WTC11 (cell line): Measurements from ENCODE around the gene AFF3. TPM values are rescaled to one million over a fixed set of nuclear protein-coding genes. Genes with fewer than 3 reads are reported as not detected.

Experiments
- ATAC-seq: fragments of 200-7000 bp; cut with Tn5 transposase; 2 replicates; pipeline ENCODE4 v1.10.0; 2021; ENCODE audit warnings: mild to moderate bottlenecking, moderate library complexity
- CTCF ChIA-PET: fragments of 300-600 bp; sonication (Branson Sonifier 250); formaldehyde crosslinking; loops from one replicate; lab custom pipeline; 2021; ENCODE audit warnings: antibody characterized with exemption; lab: Charles Lee
- POLR2A ChIA-PET: fragments of 350-600 bp; sonication (Branson Sonifier 250); formaldehyde crosslinking; loops from one replicate; lab custom pipeline; 2021; ENCODE audit warnings: antibody characterized with exemption; lab: Charles Lee
- DNase-seq: peaks from one replicate; pipeline ENCODE4 v3.0.0; 2021; ENCODE audit warnings: low spot score
- H3K27ac Mint-ChIP-seq: 2 replicates; pipeline ENCODE4 v1.8.0; 2021; ENCODE audit warnings: mixed read lengths
- H3K27me3 Mint-ChIP-seq: 2 replicates; pipeline ENCODE4 v1.8.0; 2021; ENCODE audit warnings: low read depth, mild to moderate bottlenecking, moderate library complexity, mixed read lengths
- H3K36me3 Mint-ChIP-seq: 2 replicates; pipeline ENCODE4 v1.8.0; 2021; ENCODE audit warnings: mixed read lengths
- H3K4me1 Mint-ChIP-seq: 2 replicates; pipeline ENCODE4 v1.8.0; 2022; ENCODE audit warnings: mixed read lengths
- H3K4me3 Mint-ChIP-seq: 2 replicates; pipeline ENCODE4 v1.8.0; 2021; ENCODE audit warnings: mild to moderate bottlenecking, moderate library complexity, mixed read lengths
- H3K9me3 Mint-ChIP-seq: 2 replicates; pipeline ENCODE4 v1.8.0; 2021; ENCODE audit warnings: mixed read lengths
- CREM ChIP-seq: sonication (generic); formaldehyde crosslinking; IDR thresholded peaks from 2 replicates; pipeline ENCODE4 v1.8.1; 2022; ENCODE audit warnings: mild to moderate bottlenecking, missing genetic modification reagents, moderate library complexity
- ELF4 ChIP-seq: sonication (generic); formaldehyde crosslinking; IDR thresholded peaks from 2 replicates; pipeline ENCODE4 v1.8.1; 2022; ENCODE audit warnings: low read depth, mild to moderate bottlenecking, moderate library complexity, missing genetic modification reagents
- ETV6 ChIP-seq: sonication (generic); formaldehyde crosslinking; IDR thresholded peaks from 2 replicates; pipeline ENCODE4 v1.8.1; 2022; ENCODE audit warnings: mild to moderate bottlenecking, missing genetic modification reagents
- FOXK1 ChIP-seq: sonication (generic); formaldehyde crosslinking; IDR thresholded peaks from 2 replicates; pipeline ENCODE4 v1.8.0; 2022; ENCODE audit warnings: mild to moderate bottlenecking, moderate library complexity, missing genetic modification reagents
- GRHL2 ChIP-seq: fragments of 250-450 bp; sonication (Bioruptor Pico); IDR thresholded peaks from 2 replicates; pipeline ENCODE4 v1.8.0; 2022; ENCODE audit warnings: mild to moderate bottlenecking, moderate library complexity; ENCODE audit not compliant: insufficient replicate concordance, severe bottlenecking
- IRF2 ChIP-seq: sonication (generic); formaldehyde crosslinking; IDR thresholded peaks from 2 replicates; pipeline ENCODE4 v1.8.0; 2022; ENCODE audit warnings: low read depth, missing genetic modification reagents, borderline replicate concordance
- JUN ChIP-seq: sonication (generic); formaldehyde crosslinking; IDR thresholded peaks from 2 replicates; pipeline ENCODE4 v1.8.0; 2023; ENCODE audit warnings: mild to moderate bottlenecking, missing genetic modification reagents
- KAT7 ChIP-seq: sonication (generic); formaldehyde crosslinking; IDR thresholded peaks from 2 replicates; pipeline ENCODE4 v1.8.1; 2023; ENCODE audit warnings: missing genetic modification reagents, mild to moderate bottlenecking, borderline replicate concordance
- MYBL2 ChIP-seq: sonication (generic); formaldehyde crosslinking; IDR thresholded peaks from 2 replicates; pipeline ENCODE4 v1.8.1; 2023; ENCODE audit warnings: mild to moderate bottlenecking, moderate library complexity, missing genetic modification reagents
- NFYB ChIP-seq: sonication (generic); formaldehyde crosslinking; conservative IDR thresholded peaks from 2 replicates; pipeline ENCODE4 v1.8.0; 2022; ENCODE audit warnings: low read depth, missing genetic modification reagents
- NR1H2 ChIP-seq: sonication (generic); formaldehyde crosslinking; IDR thresholded peaks from 2 replicates; pipeline ENCODE4 v1.9.0; 2021; ENCODE audit warnings: mild to moderate bottlenecking, moderate library complexity, missing genetic modification reagents
- NR3C1 ChIP-seq: sonication (generic); formaldehyde crosslinking; conservative IDR thresholded peaks from 2 replicates; pipeline ENCODE4 v1.8.1; 2023; ENCODE audit warnings: low read depth, mild to moderate bottlenecking, missing genetic modification reagents
- RELA ChIP-seq: sonication (generic); formaldehyde crosslinking; IDR thresholded peaks from 2 replicates; pipeline ENCODE4 v1.8.1; 2022; ENCODE audit warnings: missing genetic modification reagents, mild to moderate bottlenecking, borderline replicate concordance
- SP1 ChIP-seq: sonication (generic); formaldehyde crosslinking; conservative IDR thresholded peaks from 2 replicates; pipeline ENCODE4 v1.8.1; 2022; ENCODE audit warnings: missing genetic modification reagents
- TEAD1 ChIP-seq: sonication (generic); formaldehyde crosslinking; IDR thresholded peaks from 2 replicates; pipeline ENCODE4 v1.8.0; 2022; ENCODE audit warnings: mild to moderate bottlenecking, missing genetic modification reagents
- TP53 ChIP-seq: sonication (generic); formaldehyde crosslinking; IDR thresholded peaks from 2 replicates; pipeline ENCODE4 v1.8.1; 2023; ENCODE audit warnings: mild to moderate bottlenecking, missing genetic modification reagents
- ZNF232 ChIP-seq: sonication (generic); formaldehyde crosslinking; IDR thresholded peaks from 2 replicates; pipeline ENCODE4 v1.8.0; 2022; ENCODE audit warnings: mild to moderate bottlenecking, missing genetic modification reagents
- ZNF317 ChIP-seq: sonication (generic); formaldehyde crosslinking; IDR thresholded peaks from 2 replicates; pipeline ENCODE4 v1.8.1; 2023; ENCODE audit warnings: low read depth, mild to moderate bottlenecking, moderate library complexity, missing genetic modification reagents, borderline replicate concordance
- total RNA-seq: library from RNA; stranded (reverse); gene quantifications from 3 replicates; pipeline ENCODE4 v1.2.3, GENCODE V29; 2021
- TF ChIP-seq, protein P1 (sequence below): sonication (generic); formaldehyde crosslinking; IDR thresholded peaks from 2 replicates; pipeline ENCODE4 v1.8.0; 2023; ENCODE audit warnings: missing genetic modification reagents, mild to moderate bottlenecking, borderline replicate concordance
- TF ChIP-seq, protein P2 (sequence below): fragments of 250-450 bp; sonication (Bioruptor Pico); IDR thresholded peaks from 2 replicates; pipeline ENCODE4 v1.9.0; 2021; ENCODE audit warnings: moderate library complexity, mild to moderate bottlenecking, inconsistent platforms, borderline replicate concordance
- TF ChIP-seq, protein P3 (sequence below): sonication (generic); formaldehyde crosslinking; IDR thresholded peaks from 2 replicates; pipeline ENCODE4 v1.8.1; 2022; ENCODE audit warnings: missing genetic modification reagents, borderline replicate concordance
- TF ChIP-seq, protein P4 (sequence below): sonication (generic); formaldehyde crosslinking; IDR thresholded peaks from 2 replicates; pipeline ENCODE4 v1.8.0; 2023; ENCODE audit warnings: mild to moderate bottlenecking, missing genetic modification reagents

The AFF3 gene
- total RNA-seq, 1 experiment from 2014 or later = 1.2 TPM

DNA sequence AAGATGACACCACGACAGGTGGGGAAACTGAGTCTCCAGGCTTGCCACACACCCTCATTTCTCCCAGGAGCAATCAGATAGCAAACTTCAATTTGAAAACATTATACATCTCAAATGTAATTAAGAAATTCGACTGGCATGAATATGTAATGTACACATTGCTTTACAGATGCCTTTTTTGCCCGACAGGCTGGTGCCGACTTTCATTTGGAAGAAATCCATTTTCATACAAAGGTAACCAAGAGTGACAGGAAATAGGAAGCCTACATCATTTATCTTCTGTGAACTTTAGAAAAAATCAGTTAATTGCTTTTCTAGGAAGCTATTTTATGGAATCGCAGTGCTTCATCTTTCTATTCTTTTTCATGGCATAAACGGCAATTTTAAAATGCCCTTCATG lies 140.3 kb downstream of the AFF3 start:
- ChIA-PET POLR2A (no interaction called here), CTCF (no interaction called here)
- Mint-ChIP-seq H3K27ac (no peak overlapping the region), H3K4me1 (no peaks in the 10 kb centered on the region), H3K27me3 (no peaks in the 10 kb centered on the region), H3K9me3 (no peaks in the 10 kb centered on the region), H3K4me3 (no peak overlapping the region), H3K36me3 (no peaks in the 10 kb centered on the region)
- ATAC-seq (no peak), DNase-seq (no peak)
- no peak for TF ChIP-seq NR3C1 (CRISPR knock-in tag)
- TF ChIP-seq GRHL2 (CRISPR knock-in tag) = no peak
- TF ChIP-seq, protein P1, sequence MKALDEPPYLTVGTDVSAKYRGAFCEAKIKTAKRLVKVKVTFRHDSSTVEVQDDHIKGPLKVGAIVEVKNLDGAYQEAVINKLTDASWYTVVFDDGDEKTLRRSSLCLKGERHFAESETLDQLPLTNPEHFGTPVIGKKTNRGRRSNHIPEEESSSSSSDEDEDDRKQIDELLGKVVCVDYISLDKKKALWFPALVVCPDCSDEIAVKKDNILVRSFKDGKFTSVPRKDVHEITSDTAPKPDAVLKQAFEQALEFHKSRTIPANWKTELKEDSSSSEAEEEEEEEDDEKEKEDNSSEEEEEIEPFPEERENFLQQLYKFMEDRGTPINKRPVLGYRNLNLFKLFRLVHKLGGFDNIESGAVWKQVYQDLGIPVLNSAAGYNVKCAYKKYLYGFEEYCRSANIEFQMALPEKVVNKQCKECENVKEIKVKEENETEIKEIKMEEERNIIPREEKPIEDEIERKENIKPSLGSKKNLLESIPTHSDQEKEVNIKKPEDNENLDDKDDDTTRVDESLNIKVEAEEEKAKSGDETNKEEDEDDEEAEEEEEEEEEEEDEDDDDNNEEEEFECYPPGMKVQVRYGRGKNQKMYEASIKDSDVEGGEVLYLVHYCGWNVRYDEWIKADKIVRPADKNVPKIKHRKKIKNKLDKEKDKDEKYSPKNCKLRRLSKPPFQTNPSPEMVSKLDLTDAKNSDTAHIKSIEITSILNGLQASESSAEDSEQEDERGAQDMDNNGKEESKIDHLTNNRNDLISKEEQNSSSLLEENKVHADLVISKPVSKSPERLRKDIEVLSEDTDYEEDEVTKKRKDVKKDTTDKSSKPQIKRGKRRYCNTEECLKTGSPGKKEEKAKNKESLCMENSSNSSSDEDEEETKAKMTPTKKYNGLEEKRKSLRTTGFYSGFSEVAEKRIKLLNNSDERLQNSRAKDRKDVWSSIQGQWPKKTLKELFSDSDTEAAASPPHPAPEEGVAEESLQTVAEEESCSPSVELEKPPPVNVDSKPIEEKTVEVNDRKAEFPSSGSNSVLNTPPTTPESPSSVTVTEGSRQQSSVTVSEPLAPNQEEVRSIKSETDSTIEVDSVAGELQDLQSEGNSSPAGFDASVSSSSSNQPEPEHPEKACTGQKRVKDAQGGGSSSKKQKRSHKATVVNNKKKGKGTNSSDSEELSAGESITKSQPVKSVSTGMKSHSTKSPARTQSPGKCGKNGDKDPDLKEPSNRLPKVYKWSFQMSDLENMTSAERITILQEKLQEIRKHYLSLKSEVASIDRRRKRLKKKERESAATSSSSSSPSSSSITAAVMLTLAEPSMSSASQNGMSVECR (CRISPR knock-in tag) = no peak
- TF ChIP-seq MYBL2 (CRISPR knock-in tag) = no peak
- TF ChIP-seq CREM (CRISPR knock-in tag) = no peak
- TF ChIP-seq, protein P2, sequence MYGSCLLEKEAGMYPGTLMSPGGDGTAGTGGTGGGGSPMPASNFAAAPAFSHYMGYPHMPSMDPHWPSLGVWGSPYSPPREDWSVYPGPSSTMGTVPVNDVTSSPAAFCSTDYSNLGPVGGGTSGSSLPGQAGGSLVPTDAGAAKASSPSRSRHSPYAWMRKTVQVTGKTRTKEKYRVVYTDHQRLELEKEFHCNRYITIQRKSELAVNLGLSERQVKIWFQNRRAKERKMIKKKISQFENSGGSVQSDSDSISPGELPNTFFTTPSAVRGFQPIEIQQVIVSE (CRISPR knock-in tag) = no peak

DNA sequence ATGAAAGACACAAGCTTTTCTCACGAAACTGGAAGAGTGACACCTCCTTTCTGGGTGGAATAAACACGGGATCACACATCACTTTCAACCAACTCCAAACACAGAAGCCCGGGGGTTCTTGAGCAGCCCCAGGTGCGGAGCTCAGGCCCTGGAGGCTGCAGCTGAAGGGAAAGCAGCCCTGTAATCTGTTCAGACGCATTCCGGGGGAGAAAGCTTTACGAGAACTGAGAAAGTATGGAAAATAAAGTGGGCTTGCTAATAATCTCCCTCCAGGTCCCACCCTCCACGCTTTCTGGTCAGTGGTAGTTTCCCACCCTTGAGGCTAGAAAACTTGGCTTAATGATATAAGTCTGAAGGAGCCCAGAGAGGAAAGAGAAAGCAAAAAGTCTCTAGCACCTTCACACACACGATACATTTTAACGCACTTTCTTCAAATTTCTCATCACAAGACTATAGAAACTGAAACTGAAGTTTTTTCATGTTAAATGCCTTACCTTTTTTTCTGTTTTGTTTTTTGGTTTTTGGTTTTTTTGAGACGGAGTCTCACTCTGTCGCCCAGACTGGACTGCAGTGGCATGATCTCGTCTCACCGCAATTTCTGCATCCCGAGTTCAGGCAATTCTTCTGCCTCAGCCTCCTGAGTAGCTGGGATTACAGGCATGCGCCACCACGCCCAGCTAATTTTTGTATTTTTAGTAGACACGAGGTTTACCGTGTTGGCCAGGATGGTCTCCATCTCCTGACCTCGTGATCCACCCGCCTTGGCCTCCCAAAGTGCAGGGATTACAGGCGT lies 141.3 kb downstream of the AFF3 start:
- no peaks in the 10 kb centered on the region for H3K4me1 Mint-ChIP-seq
- ATAC-seq (no peak), DNase-seq (no peak)
- CTCF ChIA-PET = interaction anchor here (1.3 kb wide), 1 partner anchor 259 kb away, joined by 3 read pairs; no protein-coding TSS in a partner anchor
- H3K27me3 Mint-ChIP-seq = no peaks in the 10 kb centered on the region
- no peaks in the 10 kb centered on the region for H3K36me3 Mint-ChIP-seq
- H3K27ac Mint-ChIP-seq = no peak overlapping the region
- POLR2A ChIA-PET = no interaction called here
- H3K9me3 Mint-ChIP-seq = no peaks in the 10 kb centered on the region
- H3K4me3 Mint-ChIP-seq = no peak overlapping the region
- no peak for TF ChIP-seq GRHL2 (CRISPR knock-in tag)
- no peak for TF ChIP-seq ZNF317
- no peak for TF ChIP-seq JUN
- TF ChIP-seq, protein P3, sequence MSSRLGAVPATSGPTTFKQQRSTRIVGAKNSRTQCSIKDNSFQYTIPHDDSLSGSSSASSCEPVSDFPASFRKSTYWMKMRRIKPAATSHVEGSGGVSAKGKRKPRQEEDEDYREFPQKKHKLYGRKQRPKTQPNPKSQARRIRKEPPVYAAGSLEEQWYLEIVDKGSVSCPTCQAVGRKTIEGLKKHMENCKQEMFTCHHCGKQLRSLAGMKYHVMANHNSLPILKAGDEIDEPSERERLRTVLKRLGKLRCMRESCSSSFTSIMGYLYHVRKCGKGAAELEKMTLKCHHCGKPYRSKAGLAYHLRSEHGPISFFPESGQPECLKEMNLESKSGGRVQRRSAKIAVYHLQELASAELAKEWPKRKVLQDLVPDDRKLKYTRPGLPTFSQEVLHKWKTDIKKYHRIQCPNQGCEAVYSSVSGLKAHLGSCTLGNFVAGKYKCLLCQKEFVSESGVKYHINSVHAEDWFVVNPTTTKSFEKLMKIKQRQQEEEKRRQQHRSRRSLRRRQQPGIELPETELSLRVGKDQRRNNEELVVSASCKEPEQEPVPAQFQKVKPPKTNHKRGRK (CRISPR knock-in tag) = no peak
- no peak for TF ChIP-seq IRF2 (CRISPR knock-in tag)
- TF ChIP-seq, protein P4, sequence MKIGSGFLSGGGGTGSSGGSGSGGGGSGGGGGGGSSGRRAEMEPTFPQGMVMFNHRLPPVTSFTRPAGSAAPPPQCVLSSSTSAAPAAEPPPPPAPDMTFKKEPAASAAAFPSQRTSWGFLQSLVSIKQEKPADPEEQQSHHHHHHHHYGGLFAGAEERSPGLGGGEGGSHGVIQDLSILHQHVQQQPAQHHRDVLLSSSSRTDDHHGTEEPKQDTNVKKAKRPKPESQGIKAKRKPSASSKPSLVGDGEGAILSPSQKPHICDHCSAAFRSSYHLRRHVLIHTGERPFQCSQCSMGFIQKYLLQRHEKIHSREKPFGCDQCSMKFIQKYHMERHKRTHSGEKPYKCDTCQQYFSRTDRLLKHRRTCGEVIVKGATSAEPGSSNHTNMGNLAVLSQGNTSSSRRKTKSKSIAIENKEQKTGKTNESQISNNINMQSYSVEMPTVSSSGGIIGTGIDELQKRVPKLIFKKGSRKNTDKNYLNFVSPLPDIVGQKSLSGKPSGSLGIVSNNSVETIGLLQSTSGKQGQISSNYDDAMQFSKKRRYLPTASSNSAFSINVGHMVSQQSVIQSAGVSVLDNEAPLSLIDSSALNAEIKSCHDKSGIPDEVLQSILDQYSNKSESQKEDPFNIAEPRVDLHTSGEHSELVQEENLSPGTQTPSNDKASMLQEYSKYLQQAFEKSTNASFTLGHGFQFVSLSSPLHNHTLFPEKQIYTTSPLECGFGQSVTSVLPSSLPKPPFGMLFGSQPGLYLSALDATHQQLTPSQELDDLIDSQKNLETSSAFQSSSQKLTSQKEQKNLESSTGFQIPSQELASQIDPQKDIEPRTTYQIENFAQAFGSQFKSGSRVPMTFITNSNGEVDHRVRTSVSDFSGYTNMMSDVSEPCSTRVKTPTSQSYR (CRISPR knock-in tag) = no peak
- TF ChIP-seq NR1H2 = no peak
- TF ChIP-seq ETV6 (CRISPR knock-in tag) = no peak
- no peak for TF ChIP-seq FOXK1 (CRISPR knock-in tag)
- no peak for TF ChIP-seq ELF4 (CRISPR knock-in tag)
- TF ChIP-seq ZNF232 (CRISPR knock-in tag) = no peak
- no peak for TF ChIP-seq SP1
- no peak for TF ChIP-seq NFYB (CRISPR knock-in tag)
- no peak for TF ChIP-seq TEAD1
- TF ChIP-seq RELA (CRISPR knock-in tag) = no peak
- TF ChIP-seq KAT7 = no peak
- TF ChIP-seq TP53 (CRISPR knock-in tag) = no peak
